Measurements from ENCODE around the gene RNF207. TPM values are rescaled to one million over a fixed set of nuclear protein-coding genes. Genes with fewer than 3 reads are reported as not detected.

RNF207 gene
- total RNA-seq, 3 donors from 2014 or later (not counting 1 experiment from before 2014, with no cell fraction given), result 2.1 to 5.5 (median 2.3) TPM

- H3K4me1 ChIP-seq (ENCODE audit: control insufficient read depth, insufficient read depth, low read length), result peaks cover 30% of the 10 kb centered on the region
- no peaks in the 10 kb centered on the region for H3K9me3 Mint-ChIP-seq
- peak overlapping the region; percentile 82 for H3K4me3 ChIP-seq (ENCODE audit: low read length)
- H3K36me3 ChIP-seq (ENCODE audit: control insufficient read depth, insufficient read depth, low read length), result peaks cover 12% of the 10 kb centered on the region
- DNase-seq (no peak), ATAC-seq (no peak)
- no peaks in the 10 kb centered on the region for H3K9me3 ChIP-seq (ENCODE audit: control insufficient read depth, insufficient read depth, low read length)
- intact Hi-C loops (cut with micrococcal nuclease), result no loop called here
- WGBS (ENCODE audit: insufficient coverage), result 91% methylated on average over 10 of the region's 10 CpGs
- TF ChIP-seq CTCF (IDR thresholded peaks at IDR 0.05), result no peak
- peaks cover 41 to 52% of the 10 kb centered on the region in 2 donors for H3K4me1 Mint-ChIP-seq
- peaks cover 3% of the 10 kb centered on the region for H3K27me3 ChIP-seq (ENCODE audit: control insufficient read depth, insufficient read depth, low read length)
- peak overlapping the region; percentile 54 for H3K27ac ChIP-seq (ENCODE audit: low read length)
- peak overlapping the region; percentile 70 to 91 for H3K27ac Mint-ChIP-seq
- H3K36me3 Mint-ChIP-seq, result peaks cover 9% of the 10 kb centered on the region
- no peaks in the 10 kb centered on the region for H3K27me3 Mint-ChIP-seq (ENCODE audit: low read depth in 2 of 2)
- peak overlapping the region; percentile 87 for H3K4me3 Mint-ChIP-seq
Measured at GRCh38 chr1:6200188-6200809, 5.6 kb upstream of the RNF207 start.

GRCh38 chr1:6202256-6202655 is 3.7 kb upstream of the RNF207 start:
- Mint-ChIP-seq H3K27ac (no peak overlapping the region), H3K4me3 (no peak overlapping the region), H3K9me3 (no peaks in the 10 kb centered on the region), H3K27me3 (ENCODE audit: low read depth in 2 of 2) (peaks cover 0 to 7% of the 10 kb centered on the region in 2 donors), H3K36me3 (no peaks in the 10 kb centered on the region), H3K4me1 (peaks cover 33 to 40% of the 10 kb centered on the region in 2 donors)
- DNase-seq (no peak), ATAC-seq (no peak)
- Histone ChIP-seq H3K27me3 (ENCODE audit: control insufficient read depth, insufficient read depth, low read length) (peaks cover 11% of the 10 kb centered on the region), H3K27ac (ENCODE audit: low read length) (no peak overlapping the region), H3K9me3 (ENCODE audit: control insufficient read depth, insufficient read depth, low read length) (no peaks in the 10 kb centered on the region), H3K4me1 (ENCODE audit: control insufficient read depth, insufficient read depth, low read length) (peaks cover 49% of the 10 kb centered on the region), H3K4me3 (ENCODE audit: low read length) (no peak overlapping the region), H3K36me3 (ENCODE audit: control insufficient read depth, insufficient read depth, low read length) (no peaks in the 10 kb centered on the region)
- 90% methylated on average over 6 of the region's 7 CpGs for WGBS (ENCODE audit: insufficient coverage)
- TF ChIP-seq CTCF (IDR thresholded peaks at IDR 0.05), result no peak
- intact Hi-C loops (cut with micrococcal nuclease), result no loop called here

GRCh38 chr1:6206520-6206855 is 569 bp downstream of the RNF207 start:
- no peak for ATAC-seq
- H3K27ac ChIP-seq (ENCODE audit: low read length), result no peak overlapping the region

More at GRCh38 chr1:6206520-6206855, 569 bp downstream of the RNF207 start:
- no peaks in the 10 kb centered on the region for H3K9me3 Mint-ChIP-seq
- Histone ChIP-seq H3K36me3 (ENCODE audit: control insufficient read depth, insufficient read depth, low read length) (no peaks in the 10 kb centered on the region), H3K27me3 (ENCODE audit: control insufficient read depth, insufficient read depth, low read length) (peaks cover 20% of the 10 kb centered on the region), H3K9me3 (ENCODE audit: control insufficient read depth, insufficient read depth, low read length) (no peaks in the 10 kb centered on the region), H3K4me1 (ENCODE audit: control insufficient read depth, insufficient read depth, low read length) (peaks cover 35% of the 10 kb centered on the region), H3K4me3 (ENCODE audit: low read length) (peak overlapping the region; percentile 49)
- no peak overlapping the region for H3K27ac Mint-ChIP-seq
- H3K4me1 Mint-ChIP-seq, result no peaks in the 10 kb centered on the region
- H3K36me3 Mint-ChIP-seq, result no peaks in the 10 kb centered on the region
- peak overlapping the region; percentile 47 for H3K4me3 Mint-ChIP-seq
- no peak for DNase-seq
- H3K27me3 Mint-ChIP-seq (ENCODE audit: low read depth in 2 of 2), result peaks cover 0 to 21% of the 10 kb centered on the region in 2 donors
- WGBS (ENCODE audit: insufficient coverage), result 9% methylated on average over 25 of the region's 25 CpGs
- TF ChIP-seq CTCF (IDR thresholded peaks at IDR 0.05), result no peak
- intact Hi-C loops (cut with micrococcal nuclease), result no loop called here

All from natural killer cell (primary cell).